GM12878 (cell line): ENCODE data around the gene RNF38. TPM values are rescaled to one million over a fixed set of nuclear protein-coding genes. Genes with fewer than 3 reads are reported as not detected.

ENCODE experiments used
- E2F8 ChIP-seq: fragments of 450-650 bp; IDR thresholded peaks from 2 replicates; pipeline ENCODE4 v1.6.1; 2018; ENCODE audit warnings: mild to moderate bottlenecking, low read depth, moderate library complexity; ENCODE audit not compliant: partially characterized antibody
- E4F1 ChIP-seq: fragments of 450-650 bp; IDR thresholded peaks from 2 replicates; pipeline ENCODE4 v1.6.1; 2018; ENCODE audit warnings: borderline replicate concordance, mild to moderate bottlenecking; ENCODE audit not compliant: partially characterized antibody
- MTA3 ChIP-seq: IDR thresholded peaks from 2 replicates; pipeline ENCODE4 v1.6.1; 2012; ENCODE audit warnings: low read length, inconsistent platforms, borderline replicate concordance
- NFXL1 ChIP-seq: fragments of 450-650 bp; IDR thresholded peaks from 2 replicates; pipeline ENCODE4 v1.6.1; 2017; ENCODE audit warnings: antibody characterized with exemption, mild to moderate bottlenecking, borderline replicate concordance
- RAD51 ChIP-seq: fragments of 450-650 bp; IDR thresholded peaks from 2 replicates; pipeline ENCODE4 v1.6.1; 2016; ENCODE audit warnings: moderate library complexity, mild to moderate bottlenecking, inconsistent platforms
- SUZ12 ChIP-seq: fragments of 200-600 bp; sonication (generic); IDR thresholded peaks from one replicate; pipeline ENCODE4 v1.6.1; 2018; ENCODE audit warnings: antibody characterized with exemption, mild to moderate bottlenecking; ENCODE audit not compliant: unreplicated experiment
- TAF1 ChIP-seq: IDR thresholded peaks from 2 replicates; pipeline ENCODE4 v1.6.1; 2011; ENCODE audit warnings: mild to moderate bottlenecking, low read depth, low read length, borderline replicate concordance
- polyA plus RNA-seq, 11 experiments: library from polyadenylated mRNA; depleted of rRNA in 4 of 11; unstranded in 6 of 11; stranded (reverse) in 5 of 11; fragments of >200 nt; fragmentation: Nextera tagmentation in 4 of 11; fragmentation: Illumina TruSeq in 1 of 11; extraction: Ambion mirVana in 4 of 11; extraction: Trizol in 1 of 11; gene quantifications; 1 replicate in 1 of 11; 2 replicates in 10 of 11; pipeline versions ENCODE4 v1.2.1 to v1.2.3, GENCODE V29; 2011 to 2016; ENCODE audit warnings: inconsistent platforms in 2 of 11, missing spikeins in 2 of 11, low read depth in 1 of 11
- total RNA-seq, 4 experiments: library from RNA; depleted of rRNA in 3 of 4; stranded (reverse); fragments of >200 nt in 3 of 4; fragmentation: Illumina TruSeq in 1 of 4; extraction: Trizol in 1 of 4; gene quantifications; 2 replicates each; pipeline versions ENCODE4 v1.2.1 to v1.2.3, GENCODE V29; 2013 to 2021

The RNF38 gene
- total and polyA plus RNA-seq, 10 of the 15 experiments (the other 5 are each of a cell fraction or from before 2014, with no cell fraction given), result 5.1 to 34.7 (median 12.7) TPM

- TF ChIP-seq E2F8, result no peak
- no peak for TF ChIP-seq SUZ12
- TF ChIP-seq MTA3, result no peak
- TF ChIP-seq NFXL1, result no peak
- no peak for TF ChIP-seq E4F1
- TF ChIP-seq RAD51, result no peak
- TF ChIP-seq TAF1, result no peak; the same call in 1 of the 2 replicates
These were observed 479 bp upstream of the RNF38 start (continued) for GRCh38 chr9:36400332-36401163.
